CD4-positive, alpha-beta T cell treated with Interleukin-12 subunit alpha and Interleukin-12 subunit beta, for 1 hour (primary cell): ENCODE results near the gene SCAPER.
"Not testable (repeated sequence)": the region's sequence is repeated elsewhere in the genome, so short reads cannot be mapped to it uniquely, and the experiment has no call there.

Experiments
- DNase-seq: peaks from one replicate; pipeline ENCODE4 v3.0.0-alpha.2; 2020

SCAPER gene

DNA sequence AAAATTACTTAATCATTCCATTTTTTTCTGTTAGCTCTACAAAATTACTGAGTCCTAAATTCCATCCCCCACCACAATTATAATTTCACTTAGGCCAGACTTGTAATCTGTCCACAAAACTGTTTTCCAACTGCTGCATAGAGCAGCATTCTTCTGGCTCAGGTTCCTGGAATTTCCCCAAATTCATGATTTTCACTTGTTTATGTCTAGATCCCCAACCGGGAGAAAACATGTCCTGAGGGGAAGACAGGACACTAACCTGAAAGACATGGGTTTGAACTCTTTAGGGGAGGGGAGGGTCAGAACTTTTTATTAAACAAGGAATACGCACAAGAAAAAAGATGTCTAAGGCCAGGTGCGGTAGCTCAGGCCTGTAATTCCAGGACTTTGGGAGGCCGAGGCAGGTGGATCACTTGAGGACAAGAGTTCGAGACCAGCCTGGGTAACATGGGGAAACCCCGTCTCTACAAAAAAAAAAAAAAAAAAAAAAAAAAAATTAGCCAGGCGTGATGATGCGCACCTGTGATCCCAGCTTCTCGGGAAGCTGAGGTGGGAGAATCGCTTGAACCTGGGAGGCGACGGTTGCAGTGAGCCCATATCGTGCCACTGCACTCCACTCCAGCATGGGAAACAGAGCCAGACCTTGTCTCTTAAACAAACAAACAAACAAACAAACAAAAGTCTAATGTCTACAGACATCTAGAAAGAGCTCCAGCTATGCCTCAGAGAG, 595.4 kb downstream of the SCAPER start:
- DNase-seq = no peak

DNA sequence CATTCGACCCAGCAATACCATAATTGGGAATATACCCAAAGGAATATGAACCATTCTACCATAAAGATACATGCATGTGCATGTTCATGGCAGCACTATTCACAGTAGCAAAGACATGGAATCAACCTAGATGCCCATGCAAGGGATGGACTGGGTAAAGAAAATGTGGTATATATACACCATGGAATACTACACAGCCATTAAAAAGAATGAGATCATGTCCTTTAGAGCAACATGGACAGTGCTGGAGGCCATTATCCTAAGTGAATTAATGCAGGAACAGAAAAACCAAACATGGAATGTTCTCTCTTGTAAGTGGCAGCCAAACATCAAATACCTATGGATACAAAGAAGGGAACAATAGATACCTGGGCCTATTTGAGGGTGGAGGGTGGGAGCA, 601.2 kb downstream of the SCAPER start:
- no peak for DNase-seq

DNA sequence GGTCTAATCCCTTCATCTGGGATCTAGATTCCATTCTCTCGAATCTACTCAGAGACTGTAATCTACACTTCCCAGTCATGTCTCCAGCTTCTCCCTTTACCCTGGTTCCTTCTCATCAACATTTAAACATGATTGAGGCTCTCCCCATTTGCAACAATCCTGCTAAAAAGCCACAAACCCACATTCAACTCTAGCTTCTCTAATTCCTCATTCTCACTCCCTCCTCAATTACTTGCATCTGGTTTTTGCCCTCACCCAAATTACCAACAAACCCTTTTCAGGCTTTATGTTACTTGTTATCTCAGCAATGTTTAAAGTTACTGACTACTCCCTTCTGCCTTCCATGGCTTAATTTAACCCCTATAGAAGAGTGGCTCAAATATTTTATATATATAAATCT, 605.4 kb downstream of the SCAPER start:
- no peak for DNase-seq

DNA sequence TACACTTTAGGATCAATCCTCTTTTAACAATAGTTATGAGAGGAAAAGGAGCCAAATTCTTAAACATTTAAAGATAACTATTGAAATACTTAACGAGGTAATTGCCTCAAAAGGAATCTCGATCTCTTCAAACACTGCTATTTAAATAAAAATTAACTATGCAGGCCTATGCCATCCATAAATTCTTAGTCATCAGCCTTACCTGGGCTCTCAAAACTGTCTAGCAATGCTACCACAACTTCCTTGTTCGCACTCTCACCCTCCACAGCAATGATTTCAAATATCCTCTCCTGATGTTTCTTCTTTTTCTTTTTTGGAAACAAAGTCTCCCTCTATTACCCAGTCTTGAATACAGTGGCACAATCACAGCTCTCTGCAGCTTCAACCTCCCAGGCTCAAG, 606.2 kb downstream of the SCAPER start:
- DNase-seq = no peak

DNA sequence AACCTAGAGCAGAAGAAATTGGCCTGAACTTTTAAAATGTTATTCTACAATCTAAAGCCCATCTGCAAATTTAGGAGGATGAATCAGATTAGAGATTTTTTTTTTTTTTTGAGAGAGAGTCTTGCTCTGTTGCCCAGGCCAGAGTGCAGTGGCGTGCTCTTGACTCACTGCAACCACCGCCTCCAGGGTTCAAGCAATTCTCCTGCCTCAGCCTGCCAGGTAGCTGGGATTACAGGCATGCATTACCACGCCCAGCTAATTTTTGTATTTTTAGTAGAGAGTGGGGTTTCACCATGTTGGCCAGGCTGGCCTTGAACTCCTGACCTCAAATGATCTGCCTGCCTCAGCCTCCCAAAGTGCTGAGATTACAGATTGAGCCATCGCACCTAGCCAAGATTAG, 607.2 kb downstream of the SCAPER start:
- DNase-seq = not testable (repeated sequence)
